GM12875 (cell line): ENCODE measurements around the gene NCCRP1.

Experiments
- H3K4me3 ChIP-seq: one replicate; pipeline ENCODE4 v1.5.1; 2011; ENCODE audit warnings: low read depth, low read length, control low read depth
- TF ChIP-seq, protein P1 (sequence below): IDR thresholded peaks from 2 replicates; pipeline ENCODE4 v1.5.1; 2011; ENCODE audit warnings: low read depth, mild to moderate bottlenecking, control low read depth, inconsistent platforms, low read length, moderate library complexity, borderline replicate concordance; ENCODE audit not compliant: insufficient read depth

NCCRP1 gene

DNA sequence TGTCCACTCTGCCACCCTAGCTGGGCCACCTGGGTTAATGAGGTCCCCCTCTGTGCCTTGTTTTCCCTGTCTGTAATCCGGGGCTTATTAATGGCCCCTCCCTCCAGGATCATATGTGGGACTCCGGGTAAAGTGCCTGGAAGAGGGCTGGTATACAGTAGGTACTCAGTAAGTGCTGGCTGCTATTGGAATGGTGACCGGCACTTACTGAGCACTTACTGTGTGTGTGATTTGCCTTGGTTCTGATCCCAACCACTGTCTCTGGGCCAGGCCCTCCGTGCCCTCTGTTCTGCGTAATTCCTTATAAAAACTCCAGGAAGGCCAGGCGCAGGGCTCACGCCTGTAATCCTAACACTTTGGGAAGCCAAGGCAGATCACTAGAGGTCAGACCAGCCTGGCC, 30.9 kb upstream of the NCCRP1 start:
- TF ChIP-seq, protein P1, sequence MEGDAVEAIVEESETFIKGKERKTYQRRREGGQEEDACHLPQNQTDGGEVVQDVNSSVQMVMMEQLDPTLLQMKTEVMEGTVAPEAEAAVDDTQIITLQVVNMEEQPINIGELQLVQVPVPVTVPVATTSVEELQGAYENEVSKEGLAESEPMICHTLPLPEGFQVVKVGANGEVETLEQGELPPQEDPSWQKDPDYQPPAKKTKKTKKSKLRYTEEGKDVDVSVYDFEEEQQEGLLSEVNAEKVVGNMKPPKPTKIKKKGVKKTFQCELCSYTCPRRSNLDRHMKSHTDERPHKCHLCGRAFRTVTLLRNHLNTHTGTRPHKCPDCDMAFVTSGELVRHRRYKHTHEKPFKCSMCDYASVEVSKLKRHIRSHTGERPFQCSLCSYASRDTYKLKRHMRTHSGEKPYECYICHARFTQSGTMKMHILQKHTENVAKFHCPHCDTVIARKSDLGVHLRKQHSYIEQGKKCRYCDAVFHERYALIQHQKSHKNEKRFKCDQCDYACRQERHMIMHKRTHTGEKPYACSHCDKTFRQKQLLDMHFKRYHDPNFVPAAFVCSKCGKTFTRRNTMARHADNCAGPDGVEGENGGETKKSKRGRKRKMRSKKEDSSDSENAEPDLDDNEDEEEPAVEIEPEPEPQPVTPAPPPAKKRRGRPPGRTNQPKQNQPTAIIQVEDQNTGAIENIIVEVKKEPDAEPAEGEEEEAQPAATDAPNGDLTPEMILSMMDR: no peak
- no peak overlapping the region for H3K4me3 ChIP-seq

GRCh38 chr19:39166571-39167391, 30.0 kb upstream of the NCCRP1 start:
- TF ChIP-seq, protein P1: no peak
- no peak overlapping the region for H3K4me3 ChIP-seq

DNA sequence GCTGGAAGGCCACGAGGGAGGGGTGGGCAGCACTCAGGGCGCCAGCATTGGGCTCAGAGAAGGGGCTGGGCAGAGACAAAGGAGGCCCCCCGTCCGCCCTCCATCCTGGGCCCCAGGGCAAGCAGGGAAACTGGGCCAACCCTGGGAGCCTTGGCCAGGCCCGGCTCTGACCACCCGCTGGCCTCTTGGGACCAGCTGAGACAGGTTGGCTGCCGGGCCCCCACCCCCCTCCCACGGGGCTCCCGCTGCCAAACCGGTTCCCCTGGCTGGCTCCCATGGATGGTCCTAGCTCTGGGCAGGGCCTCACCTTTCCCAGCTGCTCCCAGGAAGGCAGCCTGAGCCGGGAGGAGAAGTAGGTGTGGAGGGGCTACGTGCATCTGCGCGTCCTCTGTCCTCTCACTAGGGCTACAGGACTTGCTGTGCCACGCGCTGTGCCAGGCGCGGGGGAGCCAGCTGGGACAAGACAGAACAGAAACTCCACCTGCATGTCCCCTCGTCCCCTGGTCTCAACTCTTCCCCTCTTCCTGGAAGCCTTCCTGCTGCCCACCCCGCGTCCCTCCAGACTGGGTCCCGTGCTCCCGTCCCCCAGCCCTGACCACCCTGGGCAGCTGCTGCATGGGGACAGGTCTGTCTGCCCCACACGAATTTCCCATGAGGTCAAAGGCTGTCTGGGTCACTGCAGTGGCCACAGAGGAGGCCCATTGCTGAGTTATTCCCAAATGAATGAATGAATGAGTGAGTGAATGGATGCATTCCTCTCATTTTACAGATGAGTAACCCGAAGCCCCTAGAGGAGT, 29.1 kb upstream of the NCCRP1 start:
- TF ChIP-seq, protein P1: no peak
- no peak overlapping the region for H3K4me3 ChIP-seq

- TF ChIP-seq, protein P1: no peak
- no peak overlapping the region for H3K4me3 ChIP-seq
Measured at GRCh38 chr19:39168258-39169142, 28.3 kb upstream of the NCCRP1 start.

- TF ChIP-seq, protein P1: no peak
- no peak overlapping the region for H3K4me3 ChIP-seq
Measured at GRCh38 chr19:39169143-39169810, 27.5 kb upstream of the NCCRP1 start.
